Keratinocyte (primary cell): Measurements from ENCODE around the gene MALRD1. TPM values are rescaled to one million over a fixed set of nuclear protein-coding genes. Genes with fewer than 3 reads are reported as not detected.

Source experiments
- DNase-seq: peaks from one replicate; pipeline ENCODE4 v3.0.0-alpha.2; 2011; ENCODE audit warnings: low read depth, missing footprints, low spot score
- FAIRE-seq: peaks from 2 replicates; lab custom pipeline; 2011; peaks lifted over from hg19 to GRCh38; lab: Jason Lieb, UNC
- H2AFZ ChIP-seq: 2 replicates; pipeline ENCODE4 v1.6.0; 2012; ENCODE audit warnings: low read length, control low read depth, inconsistent platforms; ENCODE audit not compliant: control insufficient read depth
- H3K27ac ChIP-seq: 2 replicates; pipeline ENCODE4 v1.5.1; 2011; ENCODE audit warnings: low read length; ENCODE audit not compliant: control insufficient read depth, insufficient read depth
- H3K27me3 ChIP-seq: 3 replicates; pipeline ENCODE4 v1.6.0; 2011; ENCODE audit warnings: low read length; ENCODE audit not compliant: control insufficient read depth, insufficient read depth; ENCODE audit errors: extremely low read depth
- H3K36me3 ChIP-seq, 2 experiments: 2 replicates in 1 of 2; 3 replicates in 1 of 2; pipeline ENCODE4 v1.5.1; 2011; ENCODE audit warnings: low read length in 2 of 2, mild to moderate bottlenecking in 1 of 2; ENCODE audit not compliant: control insufficient read depth in 2 of 2, insufficient read depth in 2 of 2; ENCODE audit errors: extremely low read depth in 1 of 2
- H3K4me1 ChIP-seq: 3 replicates; pipeline ENCODE4 v1.5.1; 2011; ENCODE audit warnings: low read length; ENCODE audit not compliant: control insufficient read depth, insufficient read depth; ENCODE audit errors: extremely low read depth
- H3K4me2 ChIP-seq: 3 replicates; pipeline ENCODE4 v1.6.0; 2011; ENCODE audit warnings: low read depth, low read length; ENCODE audit not compliant: control insufficient read depth, insufficient read depth; ENCODE audit errors: extremely low read depth
- H3K4me3 ChIP-seq, 3 experiments: fragments of 200-600 bp in 1 of 3; sonication (generic) in 1 of 3; 2 replicates in 2 of 3; 3 replicates in 1 of 3; pipeline ENCODE4 v1.5.1; 2011 to 2016; ENCODE audit warnings: low read length in 3 of 3, mild to moderate bottlenecking in 3 of 3, control low read depth in 2 of 3, inconsistent platforms in 1 of 3, low read depth in 1 of 3, mixed read lengths in 1 of 3, mixed run types in 1 of 3, moderate library complexity in 1 of 3; ENCODE audit not compliant: control insufficient read depth in 2 of 3, insufficient read depth in 2 of 3; ENCODE audit errors: extremely low read depth in 1 of 3
- H3K79me2 ChIP-seq: 2 replicates; pipeline ENCODE4 v1.6.0; 2012; ENCODE audit warnings: low read length; ENCODE audit not compliant: control insufficient read depth, insufficient read depth
- H3K9ac ChIP-seq: 3 replicates; pipeline ENCODE4 v1.6.0; 2011; ENCODE audit warnings: low read length; ENCODE audit not compliant: control insufficient read depth, insufficient read depth; ENCODE audit errors: extremely low read depth
- H3K9me1 ChIP-seq: 3 replicates; pipeline ENCODE4 v1.6.0; 2011; ENCODE audit warnings: low read length; ENCODE audit not compliant: control insufficient read depth, insufficient read depth; ENCODE audit errors: extremely low read depth
- H3K9me3 ChIP-seq: 2 replicates; pipeline ENCODE4 v1.5.1; 2012; ENCODE audit warnings: low read depth, low read length; ENCODE audit not compliant: control insufficient read depth
- H4K20me1 ChIP-seq: 3 replicates; pipeline ENCODE4 v1.6.0; 2011; ENCODE audit warnings: low read length; ENCODE audit not compliant: control insufficient read depth, insufficient read depth; ENCODE audit errors: extremely low read depth
- CTCF ChIP-seq, 3 experiments: IDR thresholded peaks in 1 of 3; conservative IDR thresholded peaks in 1 of 3; optimal IDR thresholded peaks in 1 of 3; 2 replicates in 2 of 3; 3 replicates in 1 of 3; pipeline versions ENCODE3 to v1.5.1; 2011; ENCODE audit warnings: low read length in 3 of 3, mild to moderate bottlenecking in 3 of 3, moderate library complexity in 2 of 3, control low read depth in 1 of 3, inconsistent platforms in 1 of 3; ENCODE audit not compliant: insufficient read depth in 2 of 3; ENCODE audit errors: extremely low read depth in 1 of 3
- EZH2 ChIP-seq: IDR thresholded peaks from one replicate; pipeline ENCODE4 v1.6.1; 2012; ENCODE audit warnings: inconsistent platforms, mild to moderate bottlenecking, low read length, moderate library complexity
- dilution Hi-C: fragments of 300-500 bp; cut with MboI; formaldehyde crosslinking; loops from one replicate; pipeline ENCODE4 v1.7.0; 2020; ENCODE audit warnings: low sequenced_read_pairs; ENCODE audit not compliant: extremely low pct_ligation_motif_present
- polyA plus RNA-seq, 5 experiments: library from polyadenylated mRNA; depleted of rRNA in 3 of 5; stranded (reverse) in 3 of 5; stranded (forward) in 1 of 5; unstranded in 1 of 5; fragments of >200 nt; gene quantifications; 1 replicate in 1 of 5; 2 replicates in 3 of 5; 3 replicates in 1 of 5; pipeline versions ENCODE4 v1.2.1 to v1.2.3, GENCODE V29; 2011 to 2012; ENCODE audit warnings: missing spikeins in 2 of 5, low read depth in 1 of 5, low replicate concordance in 1 of 5

MALRD1 gene
- polyA plus RNA-seq, 1 donor (not counting 4 experiments of a cell fraction or from before 2014, with no cell fraction given): not detected

GRCh38 chr10:19250546-19250945 is 201.9 kb downstream of the MALRD1 start:
- no peak overlapping the region for H3K4me2 ChIP-seq
- TF ChIP-seq CTCF (optimal IDR thresholded peaks at IDR 0.05 in 1 of 3, IDR thresholded peaks at IDR 0.05 in 1 of 3, conservative IDR thresholded peaks at IDR 0.05 in 1 of 3; ENCODE audit: extremely low read depth in 1 of 3, insufficient read depth in 2 of 3, low read length in 3 of 3) (no peak), EZH2 (no peak)
- no peak for DNase-seq

GRCh38 chr10:19252531-19252930 is 203.9 kb downstream of the MALRD1 start:
- no peaks in the 10 kb centered on the region for H3K9me1 ChIP-seq
- no peak overlapping the region for H2AFZ ChIP-seq
- DNase-seq (no peak), FAIRE-seq (no peak)
- H3K4me1 ChIP-seq: no peaks in the 10 kb centered on the region
- no peak overlapping the region for H3K27ac ChIP-seq
- no peak overlapping the region for H3K4me3 ChIP-seq
- H4K20me1 ChIP-seq: no peaks in the 10 kb centered on the region
- H3K9me3 ChIP-seq: no peaks in the 10 kb centered on the region
- no peaks in the 10 kb centered on the region for H3K27me3 ChIP-seq
- H3K36me3 ChIP-seq: no peaks in the 10 kb centered on the region
- no peaks in the 10 kb centered on the region for H3K79me2 ChIP-seq
- H3K9ac ChIP-seq: no peak overlapping the region
- no peak overlapping the region for H3K4me2 ChIP-seq
- TF ChIP-seq EZH2 (no peak), CTCF (optimal IDR thresholded peaks at IDR 0.05 in 1 of 3, IDR thresholded peaks at IDR 0.05 in 1 of 3, conservative IDR thresholded peaks at IDR 0.05 in 1 of 3; ENCODE audit: extremely low read depth in 1 of 3, insufficient read depth in 2 of 3, low read length in 3 of 3) (no peak)
- dilution Hi-C loops: no loop called here

More at GRCh38 chr10:19250546-19250945, 201.9 kb downstream of the MALRD1 start:
- Histone ChIP-seq H3K79me2 (no peaks in the 10 kb centered on the region), H3K27ac (no peak overlapping the region), H3K9me1 (no peaks in the 10 kb centered on the region), H3K4me3 (no peak overlapping the region), H3K9ac (no peak overlapping the region), H3K27me3 (no peaks in the 10 kb centered on the region), H3K9me3 (no peaks in the 10 kb centered on the region), H3K36me3 (no peaks in the 10 kb centered on the region), H4K20me1 (no peaks in the 10 kb centered on the region), H2AFZ (no peak overlapping the region), H3K4me1 (no peaks in the 10 kb centered on the region)
- dilution Hi-C loops: no loop called here
- FAIRE-seq: no peak
